Stimulated activated CD4-positive, alpha-beta T cell treated with anti-CD3 and anti-CD28 coated beads, Interleukin-4, amount 100 ng/mL, for 1 hour (primary cell): Measurements from ENCODE around the gene LLGL1.

Source experiments
- DNase-seq: peaks from one replicate; pipeline ENCODE4 v3.0.0-alpha.2; 2020

LLGL1 gene

GRCh38 chr17:18230288-18231141, 5.1 kb downstream of the LLGL1 start:
- DNase-seq = no peak

DNA sequence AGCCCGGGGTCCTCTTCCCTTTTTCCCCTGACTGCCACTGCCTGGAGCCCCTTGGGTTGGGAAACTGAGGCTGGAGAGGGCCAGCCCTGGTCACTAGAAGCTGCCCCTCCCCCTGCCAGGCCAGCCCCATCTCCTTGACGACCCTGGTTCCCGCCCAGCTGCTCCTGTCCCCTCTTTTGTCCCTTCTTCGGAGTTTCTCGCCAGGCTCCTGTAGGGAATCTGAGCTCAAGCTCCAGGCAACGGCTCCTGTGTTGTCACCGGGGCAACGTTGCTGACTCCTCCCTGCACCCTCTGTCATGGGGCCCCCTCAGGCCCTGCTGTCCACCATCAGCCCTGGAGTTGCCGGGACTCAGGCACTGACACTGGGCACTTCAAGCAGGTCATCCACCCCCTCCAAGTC, 5.7 kb downstream of the LLGL1 start:
- DNase-seq = no peak

GRCh38 chr17:18233803-18234518, 8.5 kb downstream of the LLGL1 start:
- DNase-seq = no peak

- DNase-seq = no peak
These were observed 9.5 kb downstream of the LLGL1 start for GRCh38 chr17:18234853-18235380.

GRCh38 chr17:18235743-18236256, 10.4 kb downstream of the LLGL1 start:
- peak; percentile 14 for DNase-seq

DNA sequence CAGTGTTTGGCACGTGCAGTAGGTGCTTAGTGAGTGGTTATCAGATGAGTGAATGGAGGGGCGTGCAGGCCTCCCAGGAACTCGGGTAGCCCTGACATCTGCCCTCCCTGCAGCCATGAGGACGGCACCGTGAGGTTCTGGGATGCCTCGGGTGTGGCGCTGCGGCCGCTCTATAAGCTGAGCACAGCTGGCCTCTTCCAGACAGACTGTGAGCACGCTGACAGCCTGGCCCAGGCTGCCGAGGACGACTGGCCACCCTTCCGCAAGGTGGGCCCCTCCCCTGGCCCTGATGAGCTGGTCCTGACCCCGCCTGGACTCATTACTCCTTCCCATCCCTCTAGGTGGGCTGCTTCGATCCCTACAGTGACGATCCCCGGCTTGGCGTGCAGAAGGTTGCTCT, 11.1 kb downstream of the LLGL1 start:
- DNase-seq = no peak

DNA sequence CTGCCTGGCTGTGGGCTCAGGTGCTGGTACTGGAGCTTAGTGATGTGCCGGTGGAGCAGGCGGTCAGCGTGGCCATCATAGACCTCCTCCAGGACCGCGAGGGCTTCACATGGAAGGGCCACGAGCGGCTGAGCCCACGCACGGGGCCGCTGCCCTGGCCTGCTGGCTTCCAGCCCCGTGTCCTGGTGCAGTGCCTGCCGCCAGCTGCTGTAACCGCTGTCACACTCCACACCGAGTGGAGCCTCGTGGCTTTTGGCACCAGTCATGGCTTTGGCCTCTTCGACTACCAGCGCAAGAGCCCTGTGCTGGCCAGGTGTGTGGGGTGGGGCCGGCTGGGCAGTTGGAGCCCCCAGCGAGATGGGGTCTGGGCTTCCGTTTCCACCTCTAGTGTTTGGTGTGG, 12.0 kb downstream of the LLGL1 start:
- no peak for DNase-seq

- no peak for DNase-seq
These were observed 12.9 kb downstream of the LLGL1 start for GRCh38 chr17:18238299-18238698.

- DNase-seq = no peak
These were observed 15.0 kb downstream of the LLGL1 start for GRCh38 chr17:18240449-18240848.

- DNase-seq = no peak
These were observed 15.9 kb downstream of the LLGL1 start for GRCh38 chr17:18241229-18241871.

- DNase-seq = no peak
These were observed 19.8 kb downstream of the LLGL1 start for GRCh38 chr17:18245038-18245776.

- no peak for DNase-seq
These were observed 20.8 kb downstream of the LLGL1 start for GRCh38 chr17:18246109-18246725.

DNA sequence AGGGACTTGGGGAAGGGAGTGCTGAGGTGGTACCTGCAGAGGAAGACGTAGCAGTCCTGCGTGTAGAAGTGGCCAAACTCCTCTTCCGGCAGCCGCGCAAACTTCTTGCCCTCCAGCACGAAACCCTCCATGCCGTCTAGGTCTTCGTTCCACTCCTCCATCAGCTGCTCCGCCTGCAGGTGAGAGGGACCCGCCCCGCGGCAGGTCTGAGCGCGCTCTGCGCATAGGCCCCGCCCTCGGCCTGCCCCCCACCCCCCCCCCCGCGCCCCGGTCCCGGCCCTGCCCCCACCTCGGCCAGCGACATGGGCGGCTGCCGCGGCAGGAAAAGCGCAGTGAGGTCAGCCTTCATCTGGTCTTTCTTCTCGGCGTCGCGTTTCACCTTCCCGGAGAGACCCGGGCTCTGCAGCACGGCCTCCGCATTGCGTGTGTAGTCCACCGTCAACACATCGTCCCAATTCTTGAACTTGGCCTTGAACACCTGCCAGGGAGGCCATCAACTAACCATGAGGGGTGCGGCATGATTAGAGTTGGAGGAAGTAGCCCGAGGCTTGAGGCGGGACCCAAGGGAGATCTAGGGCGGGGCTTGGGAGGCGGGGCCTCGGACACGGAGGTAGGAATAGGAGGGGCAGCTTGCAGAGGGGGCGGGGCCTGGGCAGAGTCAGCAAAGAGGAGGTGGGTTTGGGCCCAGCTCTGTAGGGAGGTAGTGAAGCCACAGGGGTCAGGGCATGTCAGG, 21.6 kb downstream of the LLGL1 start:
- peak; percentile 46 for DNase-seq

DNA sequence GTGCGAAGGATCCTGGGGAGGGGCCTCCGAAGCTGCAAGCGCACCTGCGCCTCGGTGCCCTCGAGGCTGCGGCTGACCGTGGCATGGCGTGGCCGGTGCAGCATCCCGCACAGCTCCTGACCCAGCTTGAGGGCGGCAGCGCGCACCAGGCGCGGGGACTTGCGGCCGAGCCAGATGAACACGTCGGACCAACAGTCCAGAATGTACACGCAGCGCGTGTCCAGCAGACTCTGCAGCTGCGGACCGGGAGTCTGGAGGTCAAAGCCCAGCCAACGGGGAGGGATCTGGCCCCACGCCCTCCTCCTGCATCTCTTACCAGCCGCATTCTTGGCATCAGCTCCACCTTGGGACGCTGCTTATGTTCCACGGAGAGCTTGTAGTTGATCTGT, 22.2 kb downstream of the LLGL1 start:
- no peak for DNase-seq

DNA sequence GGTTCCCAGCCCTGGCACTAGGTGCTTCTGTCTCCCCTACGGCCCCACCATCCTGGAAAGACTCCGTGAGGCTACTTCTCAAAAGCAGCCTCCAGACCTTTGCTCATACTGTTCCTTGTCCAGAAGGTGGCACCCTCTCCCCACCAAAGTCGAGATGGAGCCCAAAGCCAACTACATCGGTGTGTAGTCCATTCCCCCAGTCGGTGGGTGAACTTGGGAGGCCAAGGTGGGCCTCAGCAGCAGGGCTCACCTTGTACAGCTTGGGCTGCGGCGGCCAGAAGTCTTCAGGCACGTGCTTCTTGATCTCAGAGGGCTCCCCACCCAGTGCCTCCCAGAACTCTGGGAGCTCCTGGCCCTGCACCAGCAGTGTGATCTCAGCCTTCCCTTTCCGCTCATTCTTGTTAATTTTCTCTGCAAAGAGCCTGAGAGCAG, 22.9 kb downstream of the LLGL1 start:
- peak; percentile 58 for DNase-seq

DNA sequence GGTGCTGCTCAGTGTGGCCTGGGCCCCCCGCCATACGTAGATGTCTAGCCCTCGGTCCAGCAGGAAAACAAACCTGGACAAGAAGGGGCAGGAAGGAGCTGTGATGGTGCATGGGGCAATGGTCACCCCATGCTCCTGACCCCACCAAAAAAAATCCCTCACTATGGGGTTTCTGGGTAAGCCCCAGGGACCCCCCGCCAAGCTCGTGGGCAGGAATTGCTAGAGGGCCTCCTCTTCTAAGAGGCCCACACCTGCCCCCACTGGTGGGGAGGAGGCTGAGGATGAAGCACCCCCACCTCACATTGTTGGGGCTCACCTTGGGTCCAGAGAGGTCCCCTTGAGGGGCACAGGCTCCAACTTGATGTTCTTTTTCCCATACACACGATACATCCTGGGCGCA, 23.4 kb downstream of the LLGL1 start:
- no peak for DNase-seq

DNA sequence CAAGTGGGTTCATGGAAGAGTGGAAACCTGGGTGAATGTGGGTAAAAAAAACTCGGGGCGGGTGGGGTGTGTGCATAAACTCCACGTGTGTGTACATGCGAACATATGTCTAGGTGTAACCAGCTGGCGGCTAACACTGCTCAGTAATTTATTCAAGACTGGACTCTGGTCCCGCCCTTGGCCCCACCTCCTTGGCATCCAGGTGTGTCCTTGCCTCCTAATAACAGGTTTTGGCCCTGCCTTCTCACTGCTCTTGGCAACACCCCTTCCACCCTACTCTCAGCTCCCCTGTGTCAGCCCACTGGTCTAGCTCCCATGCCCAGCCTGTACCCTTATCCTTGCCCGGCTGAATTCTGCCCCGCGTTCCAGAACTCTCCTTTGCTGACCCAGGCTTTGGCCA, 24.8 kb downstream of the LLGL1 start:
- DNase-seq = no peak

- DNase-seq = no peak
These were observed 25.3 kb downstream of the LLGL1 start for GRCh38 chr17:18250708-18251107.

GRCh38 chr17:18251204-18251603, 25.8 kb downstream of the LLGL1 start:
- DNase-seq = no peak

DNA sequence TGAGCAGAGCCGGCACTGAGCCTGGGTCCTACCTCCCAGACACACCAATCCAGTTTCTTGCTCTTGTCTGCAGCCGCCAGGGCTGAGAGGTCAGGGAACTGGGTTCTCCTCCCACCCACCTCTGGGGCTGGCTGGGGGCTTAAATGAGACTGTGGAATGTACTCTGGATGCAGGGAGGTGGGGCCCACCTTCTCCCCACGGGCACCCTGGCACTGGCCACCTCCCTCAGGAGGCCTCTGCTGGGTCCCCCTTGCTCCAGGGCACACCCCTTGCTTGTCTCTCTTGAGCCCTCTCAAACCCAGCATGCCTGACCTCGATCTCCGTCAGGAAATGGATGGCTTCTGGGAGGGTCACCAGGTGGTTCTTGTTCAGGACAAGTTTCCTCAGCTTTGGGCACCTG, 26.7 kb downstream of the LLGL1 start:
- no peak for DNase-seq

GRCh38 chr17:18253187-18253884, 27.9 kb downstream of the LLGL1 start:
- DNase-seq = no peak
